HS-5 (cell line): Measurements from ENCODE around the gene TUBA1B.

ENCODE experiments used
- DNase-seq: peaks from one replicate; pipeline ENCODE4 v3.0.0-alpha.2; 2012; ENCODE audit warnings: low read depth

TUBA1B gene

DNA sequence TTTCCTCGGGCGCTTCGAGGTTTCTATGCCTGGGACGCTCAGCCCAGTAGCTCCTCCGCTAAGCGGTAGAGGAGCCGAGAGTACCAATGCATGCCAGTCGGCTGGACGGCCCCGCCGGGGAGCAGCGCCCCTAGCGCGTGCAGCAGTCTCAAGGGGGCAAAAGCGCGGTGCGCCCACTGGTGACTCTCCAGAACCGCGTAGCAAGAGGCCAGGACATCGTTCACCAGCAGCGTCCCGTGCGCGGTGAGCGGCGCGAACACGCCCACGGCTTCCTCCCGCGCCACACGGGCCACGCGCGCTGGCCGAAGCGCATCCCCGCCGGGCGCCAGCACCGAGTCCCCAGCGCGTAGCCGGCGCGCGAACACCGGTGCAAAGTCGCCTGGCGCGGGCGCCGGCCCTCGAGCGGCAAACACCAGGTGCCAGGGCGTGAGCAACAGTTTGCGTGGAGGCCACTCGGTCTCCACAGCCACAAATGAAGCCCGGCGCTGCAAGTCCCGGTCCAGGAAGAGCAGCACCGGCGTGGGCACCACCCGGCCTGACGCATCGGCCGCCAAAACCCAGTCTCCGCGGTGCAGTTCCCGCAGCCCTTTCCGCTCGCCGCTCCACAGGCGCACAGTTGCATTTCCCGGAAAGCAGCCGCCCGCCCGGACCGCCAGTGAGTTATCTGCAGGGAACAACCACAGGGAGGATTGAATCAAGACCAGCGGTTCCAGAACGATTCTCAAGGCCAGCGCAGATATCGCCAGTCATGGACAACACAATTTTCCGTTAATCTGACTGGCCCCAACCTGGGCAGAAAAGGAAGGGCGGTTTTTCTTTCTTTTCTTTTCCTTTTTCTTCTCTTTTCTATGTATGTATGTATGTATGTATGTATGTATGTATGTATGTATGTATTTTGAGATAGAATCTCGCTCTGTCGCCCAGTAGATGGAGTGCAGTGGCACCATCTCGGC, 41.1 kb downstream of the TUBA1B start:
- no peak for DNase-seq

DNA sequence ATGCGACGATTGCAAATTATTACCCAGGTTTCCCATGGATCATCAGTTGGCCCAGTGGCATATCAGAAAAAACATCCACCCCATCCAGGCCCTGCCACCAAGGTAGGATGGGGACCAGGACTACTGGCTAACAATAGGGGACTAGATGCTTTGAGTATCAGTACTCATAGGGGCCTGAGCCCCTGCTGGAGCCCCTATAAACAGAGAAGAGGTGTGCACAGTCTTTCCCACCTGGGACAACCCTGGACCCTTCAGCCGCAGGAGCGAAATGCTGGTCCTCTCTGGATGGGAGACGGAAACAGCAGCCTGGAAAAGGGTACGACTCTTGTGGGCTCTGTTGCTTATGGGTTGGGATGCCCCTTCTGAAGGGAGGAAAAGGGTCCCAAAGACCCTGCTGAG, 42.3 kb downstream of the TUBA1B start:
- no peak for DNase-seq

DNA sequence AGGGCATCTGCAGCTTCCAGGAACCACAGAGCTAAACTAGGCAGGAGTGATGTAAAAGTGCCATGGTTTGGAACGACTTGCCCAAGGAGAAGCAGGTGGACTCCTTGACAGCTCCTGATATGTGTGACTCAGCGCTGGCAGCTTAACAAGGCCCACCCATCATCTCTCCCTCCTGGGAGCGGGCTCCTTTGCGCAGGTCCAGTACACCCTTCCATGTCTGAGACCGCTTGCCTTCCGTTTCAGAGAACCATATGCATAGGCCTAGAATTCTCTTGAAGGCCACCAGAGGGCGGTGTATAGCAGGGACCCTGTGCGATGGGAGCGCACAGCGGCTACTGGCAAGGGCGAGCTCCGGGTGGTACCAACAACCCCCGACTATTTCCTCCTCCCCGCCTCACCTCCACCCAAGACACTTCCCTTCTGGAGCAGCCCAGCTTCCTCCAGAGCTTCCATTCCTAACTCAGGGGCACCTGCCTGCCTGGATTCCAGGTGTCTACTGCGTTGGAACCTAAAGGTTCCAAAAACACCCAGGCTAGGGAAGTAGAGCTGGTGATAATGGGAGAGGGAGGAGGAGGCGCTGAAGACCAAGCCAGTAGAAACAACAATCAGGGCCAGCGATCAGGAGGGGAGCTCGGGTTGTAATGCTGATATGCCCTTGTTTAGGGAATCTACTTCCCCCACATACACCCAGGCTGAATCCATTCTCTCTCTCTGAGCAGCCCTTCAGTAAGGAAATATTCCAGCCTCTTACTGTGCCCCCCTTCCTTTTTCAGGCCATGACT, 42.9 kb downstream of the TUBA1B start:
- DNase-seq, result peak; percentile 69

DNA sequence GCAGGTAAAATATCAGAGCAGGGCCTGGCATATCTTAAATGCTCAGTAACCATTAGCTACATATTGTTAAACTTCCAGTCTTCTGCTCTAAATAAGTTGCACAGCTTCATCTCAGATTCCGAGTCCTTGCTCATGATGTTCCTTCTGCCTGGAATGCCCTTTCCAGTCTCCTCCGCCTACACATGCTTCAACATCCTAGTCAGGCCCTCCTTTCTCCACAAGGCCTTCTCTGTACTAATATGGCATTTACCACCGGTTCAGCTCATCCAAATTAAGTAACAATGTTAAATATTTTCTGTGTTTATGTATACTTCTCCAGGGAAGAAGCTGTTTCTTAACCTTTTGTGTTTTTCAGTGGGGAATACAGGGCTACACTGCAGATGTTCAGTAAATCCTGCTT, 45.1 kb downstream of the TUBA1B start:
- DNase-seq, result no peak

DNA sequence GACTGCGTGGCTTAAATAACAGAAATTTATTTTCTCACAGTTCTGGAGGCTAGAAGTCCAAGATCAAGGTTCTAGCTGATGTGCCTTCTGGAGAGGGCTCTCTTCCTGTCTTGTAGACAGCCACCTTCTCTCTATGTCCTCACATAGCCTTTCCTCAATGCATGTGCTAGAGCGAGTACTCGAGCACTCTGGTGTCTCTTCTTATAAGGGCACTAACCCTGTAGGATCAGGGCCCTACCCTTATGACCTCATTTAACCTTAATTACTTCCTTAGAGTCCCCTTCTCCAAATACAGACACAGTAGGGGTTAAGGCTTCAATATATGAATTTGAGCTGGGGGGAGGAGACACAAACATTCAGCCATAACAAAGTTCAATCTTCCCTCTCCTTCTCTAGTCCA, 46.8 kb downstream of the TUBA1B start:
- no peak for DNase-seq

DNA sequence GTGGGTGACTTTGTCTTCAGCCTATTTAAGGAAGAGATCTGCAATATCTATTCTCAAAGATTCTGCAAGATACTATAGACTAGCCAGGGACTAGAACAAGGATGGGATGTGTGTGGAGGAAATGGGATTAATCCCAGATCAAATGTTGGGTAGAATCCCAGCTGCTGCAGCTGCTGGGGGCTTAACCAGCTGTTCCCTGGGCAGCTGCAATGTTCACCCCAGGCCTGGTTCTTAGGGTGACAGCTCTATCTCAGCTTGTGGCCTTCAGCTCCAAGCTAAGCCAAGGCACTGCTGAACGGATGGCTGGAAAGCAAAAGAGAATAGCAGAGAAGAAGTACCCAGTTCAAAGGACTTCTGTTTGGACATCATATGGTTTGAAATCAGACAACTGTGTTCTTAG, 51.4 kb downstream of the TUBA1B start:
- no peak for DNase-seq
